Neural cell (in vitro differentiated cells): ENCODE results near the gene VGF.
A peak's percentile ranks its signal among the peaks of the same experiment; 100 is the strongest.

Experiments used
- CTCF ChIP-seq: fragments of 450-650 bp; IDR thresholded peaks from 2 replicates; pipeline ENCODE4 v1.5.1; 2014; ENCODE audit warnings: antibody characterized with exemption, mild to moderate bottlenecking, moderate library complexity; ENCODE audit not compliant: poor library complexity, severe bottlenecking
- MXI1 ChIP-seq: fragments of 450-650 bp; conservative IDR thresholded peaks from 2 replicates; pipeline ENCODE4 v1.6.1; 2014; ENCODE audit warnings: antibody characterized with exemption, mild to moderate bottlenecking; ENCODE audit not compliant: poor library complexity, severe bottlenecking
- RAD21 ChIP-seq: fragments of 450-650 bp; conservative IDR thresholded peaks from 2 replicates; pipeline ENCODE4 v1.6.1; 2014; ENCODE audit warnings: antibody characterized with exemption, mild to moderate bottlenecking, moderate library complexity
- TF ChIP-seq, protein P1 (sequence below): IDR thresholded peaks from 2 replicates; pipeline ENCODE4 v1.6.1; 2012; ENCODE audit warnings: borderline replicate concordance

GRCh38 chr7:101138213-101138870 lies 27.0 kb downstream of the VGF start:
- peak; percentile 48 for TF ChIP-seq CTCF
- TF ChIP-seq RAD21 = peak; percentile 33
- no peak for TF ChIP-seq MXI1
- TF ChIP-seq, protein P1, sequence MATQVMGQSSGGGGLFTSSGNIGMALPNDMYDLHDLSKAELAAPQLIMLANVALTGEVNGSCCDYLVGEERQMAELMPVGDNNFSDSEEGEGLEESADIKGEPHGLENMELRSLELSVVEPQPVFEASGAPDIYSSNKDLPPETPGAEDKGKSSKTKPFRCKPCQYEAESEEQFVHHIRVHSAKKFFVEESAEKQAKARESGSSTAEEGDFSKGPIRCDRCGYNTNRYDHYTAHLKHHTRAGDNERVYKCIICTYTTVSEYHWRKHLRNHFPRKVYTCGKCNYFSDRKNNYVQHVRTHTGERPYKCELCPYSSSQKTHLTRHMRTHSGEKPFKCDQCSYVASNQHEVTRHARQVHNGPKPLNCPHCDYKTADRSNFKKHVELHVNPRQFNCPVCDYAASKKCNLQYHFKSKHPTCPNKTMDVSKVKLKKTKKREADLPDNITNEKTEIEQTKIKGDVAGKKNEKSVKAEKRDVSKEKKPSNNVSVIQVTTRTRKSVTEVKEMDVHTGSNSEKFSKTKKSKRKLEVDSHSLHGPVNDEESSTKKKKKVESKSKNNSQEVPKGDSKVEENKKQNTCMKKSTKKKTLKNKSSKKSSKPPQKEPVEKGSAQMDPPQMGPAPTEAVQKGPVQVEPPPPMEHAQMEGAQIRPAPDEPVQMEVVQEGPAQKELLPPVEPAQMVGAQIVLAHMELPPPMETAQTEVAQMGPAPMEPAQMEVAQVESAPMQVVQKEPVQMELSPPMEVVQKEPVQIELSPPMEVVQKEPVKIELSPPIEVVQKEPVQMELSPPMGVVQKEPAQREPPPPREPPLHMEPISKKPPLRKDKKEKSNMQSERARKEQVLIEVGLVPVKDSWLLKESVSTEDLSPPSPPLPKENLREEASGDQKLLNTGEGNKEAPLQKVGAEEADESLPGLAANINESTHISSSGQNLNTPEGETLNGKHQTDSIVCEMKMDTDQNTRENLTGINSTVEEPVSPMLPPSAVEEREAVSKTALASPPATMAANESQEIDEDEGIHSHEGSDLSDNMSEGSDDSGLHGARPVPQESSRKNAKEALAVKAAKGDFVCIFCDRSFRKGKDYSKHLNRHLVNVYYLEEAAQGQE = no peak
